HG03097 (cell line): Measurements from ENCODE around the gene NAT8L.

Source experiments
- ATAC-seq: cut with Tn5 transposase; IDR thresholded peaks from one replicate; pipeline ENCODE4 v1.9.1; 2021; ENCODE audit not compliant: unreplicated experiment, low FRiP score

The NAT8L gene

DNA sequence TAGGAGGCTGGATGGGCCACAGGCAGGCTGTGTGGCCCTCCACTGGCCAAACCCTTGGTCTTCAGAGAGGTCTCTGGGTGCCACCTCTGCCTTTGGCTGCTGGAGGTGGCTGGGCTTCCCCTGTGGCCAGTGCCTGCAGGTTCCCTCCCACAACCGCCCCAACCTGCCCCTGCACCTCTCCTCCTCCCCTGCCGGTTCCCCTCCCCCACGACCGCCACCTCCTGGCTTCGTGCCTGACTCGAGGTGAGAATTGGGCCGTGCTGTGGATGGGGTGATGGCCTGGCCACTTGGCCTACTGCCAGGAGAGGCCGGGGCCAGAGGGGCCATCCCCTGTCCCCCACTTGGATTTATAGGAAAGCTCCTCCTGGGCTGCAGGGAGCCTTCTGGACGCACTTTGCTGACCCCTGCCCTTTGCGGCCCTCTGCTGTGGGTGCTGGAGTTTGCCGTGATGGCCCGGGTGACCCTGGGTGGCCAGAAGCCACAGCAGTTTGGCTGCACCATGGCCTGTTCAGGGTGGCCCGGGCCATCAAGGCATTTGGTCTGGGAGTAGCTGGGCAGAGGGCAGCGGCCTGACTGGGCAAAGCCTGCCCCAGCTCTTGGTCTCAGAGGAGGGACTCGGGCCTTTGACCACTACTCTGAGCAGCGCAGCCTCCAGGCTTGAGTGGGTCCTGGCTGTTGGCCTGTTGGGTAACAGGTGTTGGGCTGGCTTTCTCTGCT lies 3.8 kb downstream of the NAT8L start:
- ATAC-seq = no peak

DNA sequence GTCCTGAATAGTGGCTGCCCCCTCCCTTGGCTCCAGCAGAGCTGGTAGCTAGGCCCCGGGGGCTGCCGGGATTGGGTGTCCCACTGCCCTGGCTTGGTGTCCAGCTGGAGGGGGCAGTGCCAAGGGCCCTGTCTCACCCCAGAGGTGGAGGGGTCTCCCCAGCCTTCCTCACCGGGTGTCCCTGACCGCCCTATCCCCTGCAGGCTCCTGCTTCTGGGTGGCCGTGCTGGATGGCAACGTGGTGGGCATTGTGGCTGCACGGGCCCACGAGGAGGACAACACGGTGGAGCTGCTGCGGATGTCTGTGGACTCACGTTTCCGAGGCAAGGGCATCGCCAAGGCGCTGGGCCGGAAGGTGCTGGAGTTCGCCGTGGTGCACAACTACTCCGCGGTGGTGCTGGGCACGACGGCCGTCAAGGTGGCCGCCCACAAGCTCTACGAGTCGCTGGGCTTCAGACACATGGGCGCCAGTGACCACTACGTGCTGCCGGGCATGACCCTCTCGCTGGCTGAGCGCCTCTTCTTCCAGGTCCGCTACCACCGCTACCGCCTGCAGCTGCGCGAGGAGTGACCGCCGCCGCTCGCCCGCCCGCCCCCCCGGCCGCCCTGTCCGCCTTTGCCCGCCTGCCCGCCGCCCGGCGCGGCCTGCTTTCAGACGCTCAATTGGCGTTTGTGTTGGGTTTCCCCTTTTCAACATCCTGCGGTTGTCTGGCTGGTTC lies 4.6 kb downstream of the NAT8L start:
- ATAC-seq = no peak

DNA sequence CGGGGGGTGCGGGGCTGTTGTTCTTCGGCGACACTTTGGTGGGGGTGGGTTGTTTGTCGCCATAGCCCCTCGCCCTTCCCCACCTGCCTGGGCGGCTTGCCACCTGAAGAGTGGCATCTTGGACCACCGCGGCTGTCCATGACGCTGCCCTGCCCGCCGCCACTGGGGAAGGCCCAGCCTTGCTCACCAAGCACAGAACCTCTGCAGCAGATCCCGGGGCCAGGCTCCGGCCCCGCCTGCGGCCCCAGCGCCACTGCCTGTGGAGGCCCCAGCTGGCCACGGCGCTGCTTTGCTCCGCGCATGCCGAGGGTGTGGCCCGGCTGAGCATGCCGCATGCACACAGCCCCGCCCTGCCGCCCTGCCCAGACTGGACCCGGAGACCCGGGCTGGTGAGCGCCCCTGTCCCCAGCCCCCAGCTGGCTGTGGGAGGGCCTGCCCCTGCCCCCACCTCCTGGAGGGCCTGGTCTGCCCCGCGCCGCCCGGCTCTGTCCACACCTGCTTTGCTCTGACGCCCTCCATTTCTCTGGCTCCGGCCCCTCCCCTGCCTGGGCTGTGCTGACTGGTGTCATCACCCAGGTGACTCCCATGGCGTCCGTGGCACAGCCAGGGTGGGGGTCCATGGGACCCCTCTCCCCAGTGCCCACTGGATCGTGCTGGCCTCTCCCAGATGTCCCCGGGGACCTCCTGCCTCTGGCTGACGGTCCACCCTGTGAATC lies 5.3 kb downstream of the NAT8L start:
- no peak for ATAC-seq

DNA sequence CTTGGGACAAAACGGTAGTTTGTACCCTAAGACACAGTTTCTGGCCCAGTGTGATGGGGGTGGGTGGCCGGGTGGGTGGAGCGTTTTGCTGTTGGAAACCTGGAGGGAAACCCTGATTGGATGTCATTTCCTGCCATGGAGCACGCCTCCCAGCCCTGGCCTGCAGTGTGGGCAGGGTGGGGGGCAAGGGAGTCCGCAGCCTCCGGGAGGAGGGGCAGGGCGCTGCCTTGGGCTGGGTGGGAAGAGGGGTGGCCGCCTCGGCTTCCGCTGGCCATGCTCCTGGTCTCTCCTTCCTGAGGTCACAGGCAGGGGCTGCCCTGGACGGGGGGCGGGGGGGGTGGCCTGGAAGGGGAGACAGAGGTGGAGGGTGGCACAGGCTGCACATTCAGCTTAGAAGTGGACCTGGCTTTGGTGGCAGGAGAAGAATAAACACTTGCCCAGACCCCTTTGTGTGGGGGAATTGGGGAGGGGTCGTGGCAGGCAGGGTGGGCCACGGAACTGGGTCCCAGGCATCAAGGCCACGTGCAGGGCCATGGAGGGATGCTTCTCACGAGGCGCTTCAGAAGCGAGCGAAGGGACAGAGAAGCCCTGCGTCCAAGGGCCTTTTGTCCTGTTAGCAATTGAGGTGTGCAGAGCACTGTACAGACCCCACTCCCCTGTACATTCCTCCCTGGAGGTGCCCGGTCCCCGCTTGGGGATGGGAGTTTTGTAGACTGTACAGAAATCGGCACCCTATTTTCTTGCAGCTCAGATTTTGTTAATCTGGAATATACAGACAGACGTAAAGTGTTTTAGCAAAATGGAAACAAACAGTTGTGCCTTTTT lies 6.2 kb downstream of the NAT8L start:
- no peak for ATAC-seq

DNA sequence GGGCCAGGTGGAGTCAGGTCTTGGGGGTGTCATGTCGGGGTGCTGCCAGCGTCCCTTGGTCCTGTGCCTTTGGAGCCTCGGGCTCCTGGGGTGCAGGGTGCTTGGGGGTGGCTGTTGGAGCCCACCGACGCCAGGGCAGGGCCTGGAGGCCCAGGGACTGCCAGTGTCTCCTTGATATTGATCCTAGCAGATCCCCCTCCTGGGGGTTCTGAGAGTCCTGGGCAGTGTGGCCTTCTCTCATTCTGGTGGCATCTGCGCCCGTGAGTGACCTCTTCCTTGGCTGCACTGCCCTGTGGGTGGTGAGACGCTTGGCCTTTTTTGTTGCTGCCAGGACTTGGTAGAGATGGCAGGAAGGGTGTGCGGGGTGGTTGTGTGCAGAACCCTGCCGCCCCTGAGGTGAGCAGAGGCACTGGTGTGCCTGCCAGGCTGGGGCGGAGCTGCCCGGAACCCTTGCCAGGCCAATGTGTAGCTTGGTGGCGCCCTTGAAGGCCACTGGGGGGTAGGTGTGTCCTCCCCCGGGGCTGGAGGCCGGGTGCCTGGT lies 7.0 kb downstream of the NAT8L start:
- ATAC-seq = no peak

DNA sequence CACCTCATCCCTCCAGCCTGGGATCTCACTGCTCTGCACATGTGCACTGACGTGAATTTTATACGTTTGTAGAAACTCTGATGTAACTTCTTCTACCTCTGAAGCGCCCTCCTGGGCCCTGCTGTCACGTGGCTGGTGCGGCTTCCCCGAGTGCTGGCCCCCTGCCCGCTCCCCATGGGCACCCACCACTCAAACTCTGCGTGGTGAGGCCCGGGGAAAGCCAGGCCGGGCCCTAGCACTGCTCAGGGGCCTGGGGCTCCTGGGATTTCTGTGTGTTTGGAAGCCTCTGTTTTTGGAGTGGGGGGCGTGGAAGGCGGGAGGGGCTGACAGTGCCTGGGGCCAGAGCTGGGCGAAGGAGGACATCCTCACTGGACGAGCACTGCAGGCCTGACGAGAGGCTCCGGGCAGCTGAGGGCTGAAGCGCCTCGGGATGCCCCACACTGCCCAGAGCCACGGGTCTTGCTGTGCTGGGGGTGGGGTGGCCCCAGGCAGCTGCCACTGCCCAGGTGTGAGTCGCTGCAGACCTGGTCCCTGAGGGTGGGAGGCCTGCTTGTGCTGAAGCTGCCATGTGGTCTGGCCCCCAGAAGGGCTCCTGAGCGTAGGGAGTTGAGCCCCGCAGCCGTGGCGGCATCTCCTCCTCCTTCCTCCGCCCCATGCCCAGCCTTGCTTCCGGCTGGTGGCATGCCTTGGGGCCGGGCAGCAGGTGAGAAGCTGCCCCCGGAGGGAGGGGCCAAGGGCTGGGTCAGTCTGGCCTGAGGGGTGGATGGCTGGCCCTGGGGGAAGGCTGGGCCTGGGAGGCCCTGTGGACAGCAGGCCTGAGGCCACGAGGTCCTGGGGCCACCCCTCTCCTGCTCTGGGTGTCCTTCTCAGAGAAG lies 7.7 kb downstream of the NAT8L start:
- no peak for ATAC-seq

DNA sequence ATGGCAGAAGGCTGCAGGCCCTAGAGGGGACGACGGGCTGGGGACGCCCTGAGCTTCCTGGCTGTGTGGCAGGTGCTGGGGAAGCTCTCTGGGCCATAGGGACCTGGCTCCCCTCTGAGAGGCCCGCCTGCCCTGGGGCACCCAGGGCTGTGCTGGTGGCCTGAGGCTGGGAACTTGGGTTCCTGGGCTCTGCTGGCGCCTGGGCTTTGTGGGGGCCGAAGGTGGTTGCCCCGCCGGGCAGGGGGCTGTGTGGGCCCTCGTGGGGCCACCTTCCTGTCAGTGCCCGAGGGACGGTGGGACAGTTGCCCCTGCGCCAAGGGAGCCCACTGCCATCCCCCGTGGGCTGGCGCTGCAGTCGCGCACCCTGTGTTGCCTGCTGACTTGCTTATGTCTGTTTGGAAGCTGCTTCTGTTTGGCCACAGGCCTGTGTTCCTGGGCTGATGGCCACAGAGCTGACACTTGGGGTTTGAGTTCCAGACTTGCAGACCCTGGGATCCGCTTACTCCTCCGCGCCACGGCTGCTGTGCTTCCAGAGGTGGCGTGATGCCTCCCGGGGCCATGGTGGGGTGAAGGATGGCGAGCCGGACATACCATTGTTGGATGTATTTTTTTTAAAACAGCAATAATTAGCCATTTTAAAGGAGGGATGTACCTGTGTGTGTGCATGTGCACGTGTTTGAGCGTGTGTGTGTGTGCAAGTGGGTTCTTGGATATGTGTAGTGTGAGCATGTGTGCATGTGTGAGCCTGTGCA lies 8.5 kb downstream of the NAT8L start:
- ATAC-seq = no peak

DNA sequence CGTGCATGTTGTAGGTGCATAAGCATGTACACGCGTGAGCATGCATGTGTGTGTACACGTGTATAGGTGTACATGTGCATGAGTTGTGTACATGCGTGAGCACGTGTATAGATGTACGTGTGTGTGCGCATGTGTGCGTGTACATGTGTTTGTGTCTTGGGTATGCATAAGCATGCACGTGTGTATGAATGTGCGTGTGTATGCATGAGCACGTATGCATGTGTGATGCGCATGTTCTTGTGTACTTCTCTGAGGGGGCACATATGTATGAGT lies 9.0 kb downstream of the NAT8L start:
- ATAC-seq = no peak

DNA sequence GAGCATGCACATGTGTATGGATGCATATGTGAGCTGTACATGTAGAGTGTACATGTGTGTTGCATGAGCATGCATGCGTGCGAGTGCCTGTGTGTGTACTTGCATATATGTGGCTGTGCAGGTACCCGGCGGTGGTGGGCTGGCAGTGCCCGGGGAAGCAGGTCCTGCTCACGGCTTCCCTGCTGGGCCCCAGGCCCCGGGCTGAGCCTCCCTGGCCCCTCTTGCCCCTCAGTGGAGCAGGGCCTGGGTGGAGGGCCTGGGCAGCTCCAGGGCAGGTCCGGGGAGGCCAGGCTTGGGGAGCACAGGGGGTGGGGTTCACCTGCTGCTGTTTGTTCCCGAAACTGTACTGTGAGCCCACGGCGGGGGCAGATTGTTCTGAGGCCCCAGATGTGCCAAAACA lies 9.4 kb downstream of the NAT8L start:
- ATAC-seq = no peak

DNA sequence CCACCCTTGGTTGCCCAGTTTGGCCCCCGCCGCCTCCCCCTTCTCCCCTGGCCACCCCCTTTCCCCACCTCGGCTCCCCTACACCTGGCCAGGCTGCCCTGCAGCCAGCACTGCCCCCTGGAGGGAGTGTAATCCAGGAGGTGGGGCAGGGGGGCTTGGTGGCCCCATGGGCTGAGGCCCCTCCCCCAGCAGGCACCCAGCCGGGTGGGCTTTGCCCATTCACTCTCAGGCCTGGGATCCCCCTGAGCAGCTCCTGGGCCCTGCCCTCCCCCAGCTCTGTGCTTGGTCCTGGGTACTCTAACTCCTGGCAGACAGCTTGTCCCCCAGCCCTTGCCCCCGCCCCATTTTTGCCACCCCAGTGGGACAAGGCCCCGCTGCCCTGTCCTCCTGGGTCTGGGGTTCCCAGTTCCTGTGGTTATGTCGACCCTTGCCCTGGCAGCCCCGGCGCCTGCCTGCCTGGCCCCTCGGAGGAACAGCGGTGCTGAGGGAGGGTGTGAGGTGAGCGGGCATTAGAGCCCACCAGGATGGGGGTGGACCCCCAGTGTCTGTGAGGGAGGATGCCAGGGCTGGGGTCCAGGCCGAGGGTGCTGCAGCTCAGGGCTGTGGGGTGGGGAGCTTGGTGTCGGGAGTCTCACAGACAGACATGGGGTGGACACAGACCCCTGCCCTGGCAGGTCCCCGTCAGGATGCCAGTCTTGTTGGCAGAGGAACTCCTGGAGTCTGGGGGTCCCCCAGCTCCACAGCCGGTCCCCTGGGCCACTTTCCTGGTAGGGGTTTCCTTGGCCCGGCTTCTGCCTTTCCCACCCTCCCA lies 10.2 kb downstream of the NAT8L start:
- ATAC-seq = no peak

DNA sequence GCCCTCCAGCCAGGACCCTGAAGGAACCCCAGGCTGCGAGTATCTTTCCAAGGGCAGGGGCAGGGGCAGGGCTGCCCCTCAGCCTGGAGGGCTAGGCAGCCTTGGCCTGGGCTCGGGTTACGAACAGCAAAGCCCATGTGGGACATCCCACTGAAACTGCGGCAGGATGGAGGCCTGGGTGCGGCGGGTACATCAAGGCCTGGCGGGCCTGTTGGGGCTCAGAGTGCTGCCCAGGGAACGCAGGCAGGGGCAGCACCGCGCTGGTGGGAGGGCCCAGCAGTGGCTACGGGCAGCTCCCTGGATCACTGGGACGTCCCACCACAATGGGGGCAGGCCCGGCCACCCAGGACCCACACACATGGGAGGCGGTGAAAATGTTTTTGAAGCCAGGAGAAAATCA lies 10.9 kb downstream of the NAT8L start:
- no peak for ATAC-seq

DNA sequence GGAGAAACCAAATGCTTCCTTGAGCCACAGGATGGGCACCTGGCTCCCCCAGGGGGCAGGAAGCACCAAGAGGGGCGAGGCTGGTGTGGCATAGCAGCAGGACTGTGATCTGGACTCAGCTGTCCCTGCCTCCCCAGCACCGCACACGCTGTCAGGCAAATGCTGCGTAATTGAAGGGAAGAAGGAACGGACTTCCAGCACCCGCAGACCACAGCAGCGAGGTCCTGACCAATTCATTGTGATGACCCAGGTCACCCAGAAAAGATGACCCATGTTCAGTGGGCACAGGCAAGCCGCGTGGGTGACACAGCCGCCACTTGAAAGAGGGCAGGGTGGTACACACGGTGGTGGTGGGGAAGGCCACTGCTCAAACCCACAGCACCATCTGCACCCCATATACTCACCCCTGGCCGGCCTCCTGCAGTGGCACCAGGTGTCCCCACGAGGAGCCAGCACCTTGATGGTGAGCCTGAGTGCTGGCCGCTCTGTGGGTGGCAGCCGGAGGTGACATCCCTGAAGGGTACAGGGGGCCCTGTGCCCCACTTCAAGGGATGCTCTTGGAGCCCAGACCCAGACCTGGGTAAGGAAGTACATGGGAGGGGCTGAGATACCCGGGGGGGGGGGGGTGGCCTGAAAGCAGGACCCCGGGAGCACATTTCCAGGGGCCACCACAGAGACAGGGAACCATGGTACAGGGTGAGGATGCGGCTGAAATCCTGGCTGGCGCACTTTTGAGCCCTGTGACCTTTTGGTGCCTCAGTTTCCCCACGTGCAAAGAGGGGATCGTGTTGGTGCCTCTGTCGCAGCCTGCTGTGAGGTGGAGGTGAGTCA lies 11.5 kb downstream of the NAT8L start:
- no peak for ATAC-seq

DNA sequence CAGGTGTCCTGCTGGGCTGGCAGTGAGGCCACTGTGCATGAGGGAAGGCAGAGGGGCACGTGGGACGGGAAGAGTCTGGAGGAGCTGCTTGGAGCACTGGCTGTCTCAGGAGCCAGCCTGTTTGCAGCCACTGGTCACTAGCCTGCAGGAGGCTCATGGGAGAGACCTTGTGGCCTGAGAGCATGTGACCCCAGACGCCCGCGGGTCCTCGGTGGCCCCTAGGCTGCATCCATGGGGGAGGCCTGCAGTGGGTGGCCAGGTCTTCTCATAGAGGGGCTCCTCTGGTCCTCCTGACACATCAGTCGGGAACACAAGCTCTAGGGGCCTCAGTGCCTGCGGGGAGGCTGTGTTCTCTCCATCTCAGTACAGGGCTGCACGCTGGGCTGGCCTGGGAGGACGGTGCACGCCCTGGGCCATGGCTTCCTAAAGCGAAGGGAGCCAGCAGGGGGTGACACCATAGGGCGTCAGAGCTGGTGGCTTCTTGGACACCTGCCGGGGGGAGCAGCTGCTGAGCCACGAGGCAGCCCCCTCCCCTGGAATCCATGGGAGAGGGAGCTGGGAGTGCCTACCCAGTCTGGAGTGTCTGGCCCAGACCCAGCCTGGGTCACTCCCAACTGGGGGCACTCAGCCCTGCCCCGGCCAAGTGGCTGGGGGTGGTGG lies 12.3 kb downstream of the NAT8L start:
- ATAC-seq = no peak

DNA sequence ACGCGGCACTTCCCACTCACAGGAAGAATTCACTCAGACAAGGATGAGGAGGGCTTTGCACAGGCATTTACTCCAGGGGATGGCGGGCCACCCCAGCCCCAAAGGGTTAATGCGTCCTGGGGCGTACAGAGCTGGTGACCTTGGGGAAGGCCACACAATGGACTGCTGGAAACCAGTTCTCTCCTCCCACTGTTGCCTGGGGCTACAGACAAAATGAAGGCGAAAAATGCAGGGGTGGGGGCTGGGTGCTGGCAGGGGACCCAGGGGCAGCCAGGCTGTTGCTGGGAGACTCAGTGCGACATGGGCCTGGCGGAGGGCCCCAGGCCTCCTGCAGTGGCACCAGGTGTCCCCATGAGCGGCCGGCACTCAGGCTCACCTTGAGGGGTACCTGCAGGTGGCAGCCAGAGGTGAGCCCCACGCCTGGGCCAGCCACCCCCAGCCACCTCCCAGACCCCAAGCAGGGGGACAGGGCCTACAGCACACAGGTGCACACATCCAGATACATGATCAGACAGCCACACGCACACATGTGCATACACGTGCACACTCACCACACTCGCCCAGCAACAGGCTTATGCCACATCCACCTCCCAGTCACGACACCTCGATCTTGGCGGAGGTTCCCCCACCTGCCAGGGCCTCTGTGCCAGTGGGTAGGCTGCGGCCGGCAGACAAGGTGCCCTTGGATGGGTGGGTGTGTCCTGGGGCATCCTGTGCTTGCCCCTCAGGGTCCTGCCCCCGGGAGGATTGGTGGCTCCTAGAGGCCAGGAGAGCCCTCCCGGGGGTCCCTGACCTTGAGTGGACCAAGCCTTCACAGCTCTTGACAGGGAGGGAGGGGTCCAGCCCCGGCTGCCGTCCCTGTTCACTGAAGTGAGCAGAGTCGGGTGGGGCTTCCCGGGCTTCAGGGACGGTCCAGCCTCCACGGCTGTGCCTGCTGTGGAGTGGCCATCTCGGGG lies 13.1 kb downstream of the NAT8L start:
- ATAC-seq = no peak

DNA sequence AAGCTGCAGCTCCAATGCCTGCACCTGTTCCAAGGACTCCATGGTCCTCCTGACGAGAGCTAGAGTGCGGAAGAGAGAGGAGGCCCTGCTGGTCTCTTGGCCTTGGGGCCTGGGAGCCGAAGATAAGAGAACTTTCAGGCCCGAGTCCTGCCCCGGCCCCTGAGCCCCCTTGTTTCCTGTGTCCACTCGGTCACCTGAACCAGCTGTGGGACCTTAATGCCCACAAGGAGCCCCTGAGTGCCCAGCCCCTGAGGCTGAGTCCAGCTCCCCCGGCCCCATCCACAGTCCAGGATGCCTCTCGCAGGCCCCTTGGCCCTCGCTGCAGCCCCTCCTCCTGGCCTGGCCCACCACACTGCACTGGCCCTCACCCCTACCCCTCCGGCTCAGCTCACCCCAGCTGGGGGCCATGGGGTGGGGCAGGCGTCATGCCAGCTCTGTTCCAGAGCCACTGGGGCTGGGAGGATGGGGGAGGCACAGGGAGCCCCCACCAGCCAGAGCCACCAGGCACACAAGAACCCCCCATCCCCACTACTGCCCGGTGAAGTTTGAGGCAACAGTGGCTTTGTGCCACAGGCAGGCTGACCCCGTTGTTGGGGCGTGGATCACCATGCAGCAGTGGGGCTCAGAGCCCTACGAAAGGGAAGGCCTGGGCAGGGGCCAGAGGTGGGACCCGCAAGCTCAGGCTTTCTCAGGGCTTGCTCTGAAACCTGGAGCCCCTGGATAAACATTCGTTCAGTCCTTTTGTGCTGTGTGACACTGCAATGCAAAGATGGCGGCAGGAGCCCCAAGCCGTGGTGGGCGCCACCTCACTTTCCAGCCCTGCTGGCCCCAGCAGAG lies 14.1 kb downstream of the NAT8L start:
- no peak for ATAC-seq
